Karpas-422 (cell line): Measurements from ENCODE around the gene NOS1. TPM values are rescaled to one million over a fixed set of nuclear protein-coding genes. Genes with fewer than 3 reads are reported as not detected.

Experiments
- DNase-seq: peaks from one replicate; pipeline ENCODE4 v3.0.0-alpha.2; 2015
- H2AFZ ChIP-seq: fragments of 200-600 bp; sonication (generic); 2 replicates; pipeline ENCODE4 v1.6.1; 2014; ENCODE audit warnings: antibody characterized with exemption, low read length, mixed read lengths
- H3K27ac ChIP-seq: fragments of 200-600 bp; sonication (generic); 2 replicates; pipeline ENCODE4 v1.5.1; 2014; ENCODE audit warnings: mild to moderate bottlenecking, low read length, moderate library complexity
- H3K27me3 ChIP-seq: fragments of 200-600 bp; sonication (generic); 2 replicates; pipeline ENCODE4 v1.6.1; 2014; ENCODE audit warnings: low read length, mixed read lengths
- H3K36me3 ChIP-seq: fragments of 200-600 bp; sonication (generic); 2 replicates; pipeline ENCODE4 v1.6.1; 2014; ENCODE audit warnings: low read length, mixed read lengths; ENCODE audit not compliant: insufficient read depth
- H3K4me1 ChIP-seq: fragments of 200-600 bp; sonication (generic); 2 replicates; pipeline ENCODE4 v1.6.1; 2014; ENCODE audit warnings: mild to moderate bottlenecking, low read length, mixed read lengths
- H3K4me2 ChIP-seq: fragments of 200-600 bp; sonication (generic); 2 replicates; pipeline ENCODE4 v1.6.1; 2014; ENCODE audit warnings: low read length, low read depth, mild to moderate bottlenecking; ENCODE audit not compliant: poor library complexity, severe bottlenecking
- H3K4me3 ChIP-seq: fragments of 200-600 bp; sonication (generic); 2 replicates; pipeline ENCODE4 v1.5.1; 2014; ENCODE audit warnings: mild to moderate bottlenecking, antibody characterized with exemption, low read length, mixed read lengths
- H3K79me2 ChIP-seq: fragments of 200-600 bp; sonication (generic); 2 replicates; pipeline ENCODE4 v1.6.1; 2014; ENCODE audit warnings: mild to moderate bottlenecking, low read length, mixed read lengths
- H3K9ac ChIP-seq: fragments of 200-600 bp; sonication (generic); 2 replicates; pipeline ENCODE4 v1.6.0; 2014; ENCODE audit warnings: low read length
- H3K9me2 ChIP-seq: fragments of 200-600 bp; sonication (generic), shearing (Covaris generic); replicated peaks from 2 replicates; pipeline ENCODE4 v1.6.0; 2014; ENCODE audit warnings: mild to moderate bottlenecking, low read length, moderate library complexity; ENCODE audit not compliant: insufficient read depth
- H3K9me3 ChIP-seq: fragments of 300-700, 200-600 bp; sonication (generic); 2 replicates; pipeline ENCODE4 v1.6.1; 2014; ENCODE audit warnings: low read length, mixed read lengths
- H4K20me1 ChIP-seq: fragments of 200-600 bp; sonication (generic); 2 replicates; pipeline ENCODE4 v1.6.1; 2014; ENCODE audit warnings: mild to moderate bottlenecking, antibody characterized with exemption, low read length, low read depth; ENCODE audit not compliant: insufficient read depth
- total RNA-seq: library from RNA; depleted of rRNA; stranded (reverse); fragments of >200 nt; shearing (Covaris generic); gene quantifications from 2 replicates; pipeline ENCODE4 v1.2.3, GENCODE V29; 2014; ENCODE audit warnings: low replicate concordance

Gene NOS1
- total RNA-seq, 1 experiment from 2014 or later: not detected

- H3K9ac ChIP-seq: no peak overlapping the region
- no peaks in the 10 kb centered on the region for H3K4me1 ChIP-seq
- H3K27me3 ChIP-seq: no peaks in the 10 kb centered on the region
- no peak overlapping the region for H3K27ac ChIP-seq
- no peak for DNase-seq
- H3K4me2 ChIP-seq: no peak overlapping the region
- peaks cover 32% of the 10 kb centered on the region for H3K79me2 ChIP-seq
- H3K9me3 ChIP-seq: no peaks in the 10 kb centered on the region
- H4K20me1 ChIP-seq: 0 out of 2 replicates have a peak, but pooled peaks cover 5% of the 10 kb centered on the region
- no peak overlapping the region for H3K4me3 ChIP-seq
- H3K9me2 ChIP-seq: no peaks in the 10 kb centered on the region
- peaks cover 76% of the 10 kb centered on the region for H3K36me3 ChIP-seq
- no peak overlapping the region for H2AFZ ChIP-seq
Measured at GRCh38 chr12:117168976-117169375, 192.4 kb downstream of the NOS1 start.

- Histone ChIP-seq H3K79me2 (peaks cover 32% of the 10 kb centered on the region), H2AFZ (no peak overlapping the region), H3K27ac (no peak overlapping the region), H3K4me1 (no peaks in the 10 kb centered on the region), H3K9me2 (no peaks in the 10 kb centered on the region), H4K20me1 (0 out of 2 replicates have a peak, but pooled peaks cover 5% of the 10 kb centered on the region), H3K4me2 (no peak overlapping the region), H3K4me3 (no peak overlapping the region), H3K36me3 (peaks cover 70% of the 10 kb centered on the region), H3K27me3 (no peaks in the 10 kb centered on the region), H3K9me3 (no peaks in the 10 kb centered on the region), H3K9ac (no peak overlapping the region)
- no peak for DNase-seq
Measured at GRCh38 chr12:117167769-117168168, 193.7 kb downstream of the NOS1 start.

GRCh38 chr12:117166107-117166506 lies 195.3 kb downstream of the NOS1 start:
- Histone ChIP-seq H3K79me2 (peaks cover 24% of the 10 kb centered on the region), H3K9me2 (no peaks in the 10 kb centered on the region), H4K20me1 (0 out of 2 replicates have a peak, but pooled peaks cover 5% of the 10 kb centered on the region), H3K27me3 (no peaks in the 10 kb centered on the region), H2AFZ (no peak overlapping the region), H3K36me3 (peaks cover 63% of the 10 kb centered on the region), H3K27ac (no peak overlapping the region), H3K4me1 (no peaks in the 10 kb centered on the region), H3K9me3 (no peaks in the 10 kb centered on the region), H3K4me2 (no peak overlapping the region), H3K4me3 (no peak overlapping the region), H3K9ac (no peak overlapping the region)
- DNase-seq: no peak

- H3K79me2 ChIP-seq: peaks cover 21% of the 10 kb centered on the region
- H3K27me3 ChIP-seq: no peaks in the 10 kb centered on the region
- no peak overlapping the region for H3K27ac ChIP-seq
- no peak overlapping the region for H3K4me2 ChIP-seq
- H4K20me1 ChIP-seq: 0 out of 2 replicates have a peak, but pooled peaks cover 5% of the 10 kb centered on the region
- H3K9me3 ChIP-seq: no peaks in the 10 kb centered on the region
- no peak overlapping the region for H3K9ac ChIP-seq
- DNase-seq: no peak
- no peaks in the 10 kb centered on the region for H3K9me2 ChIP-seq
- H3K4me1 ChIP-seq: no peaks in the 10 kb centered on the region
- no peak overlapping the region for H2AFZ ChIP-seq
- H3K36me3 ChIP-seq: peaks cover 61% of the 10 kb centered on the region
- H3K4me3 ChIP-seq: no peak overlapping the region
Measured at GRCh38 chr12:117165342-117165741, 196.1 kb downstream of the NOS1 start.

GRCh38 chr12:117162633-117163032 lies 198.8 kb downstream of the NOS1 start:
- Histone ChIP-seq H3K4me3 (no peak overlapping the region), H2AFZ (no peak overlapping the region), H3K4me1 (no peaks in the 10 kb centered on the region), H3K79me2 (no peaks in the 10 kb centered on the region; the same call in 1 of the 2 replicates), H3K4me2 (no peak overlapping the region), H3K9me3 (no peaks in the 10 kb centered on the region), H3K9ac (no peak overlapping the region), H4K20me1 (0 out of 2 replicates have a peak, but pooled peaks cover 2% of the 10 kb centered on the region), H3K36me3 (peaks cover 58% of the 10 kb centered on the region), H3K27ac (no peak overlapping the region), H3K9me2 (no peaks in the 10 kb centered on the region), H3K27me3 (no peaks in the 10 kb centered on the region)
- no peak for DNase-seq

- Histone ChIP-seq H3K9me3 (no peaks in the 10 kb centered on the region), H3K9ac (no peak overlapping the region), H3K36me3 (peaks cover 59% of the 10 kb centered on the region)
Measured at GRCh38 chr12:117162167-117162539, 199.3 kb downstream of the NOS1 start.

GRCh38 chr12:117161460-117162166 lies 199.8 kb downstream of the NOS1 start:
- no peak for DNase-seq
- Histone ChIP-seq H3K9ac (no peak overlapping the region), H2AFZ (no peak overlapping the region), H3K4me2 (no peak overlapping the region), H3K4me1 (no peaks in the 10 kb centered on the region), H3K27ac (no peak overlapping the region), H3K27me3 (no peaks in the 10 kb centered on the region), H3K9me2 (no peaks in the 10 kb centered on the region), H3K36me3 (peaks cover 55% of the 10 kb centered on the region), H4K20me1 (0 out of 2 replicates have a peak, but pooled peaks cover 2% of the 10 kb centered on the region), H3K79me2 (no peaks in the 10 kb centered on the region; the same call in 1 of the 2 replicates), H3K4me3 (no peak overlapping the region), H3K9me3 (no peaks in the 10 kb centered on the region)

More at GRCh38 chr12:117162167-117162539, 199.3 kb downstream of the NOS1 start:
- Histone ChIP-seq H3K4me3 (no peak overlapping the region), H3K27me3 (no peaks in the 10 kb centered on the region), H3K4me1 (no peaks in the 10 kb centered on the region), H4K20me1 (0 out of 2 replicates have a peak, but pooled peaks cover 2% of the 10 kb centered on the region), H2AFZ (no peak overlapping the region), H3K79me2 (no peaks in the 10 kb centered on the region; the same call in 1 of the 2 replicates), H3K4me2 (no peak overlapping the region), H3K27ac (no peak overlapping the region), H3K9me2 (no peaks in the 10 kb centered on the region)
- no peak for DNase-seq

- Histone ChIP-seq H3K4me2 (no peak overlapping the region), H3K9me2 (no peaks in the 10 kb centered on the region), H3K36me3 (peaks cover 55% of the 10 kb centered on the region)
Measured at GRCh38 chr12:117159674-117160073, 201.8 kb downstream of the NOS1 start.

More at GRCh38 chr12:117159674-117160073, 201.8 kb downstream of the NOS1 start:
- H3K4me1 ChIP-seq: no peaks in the 10 kb centered on the region
- no peak overlapping the region for H3K4me3 ChIP-seq
- H3K79me2 ChIP-seq: no peaks in the 10 kb centered on the region
- no peaks in the 10 kb centered on the region for H3K27me3 ChIP-seq
- H3K9ac ChIP-seq: no peak overlapping the region
- H3K27ac ChIP-seq: no peak overlapping the region
- peaks cover 8% of the 10 kb centered on the region; the same call in 1 of the 2 replicates for H4K20me1 ChIP-seq
- H2AFZ ChIP-seq: no peak overlapping the region
- H3K9me3 ChIP-seq: no peaks in the 10 kb centered on the region
- DNase-seq: no peak
